SK-N-SH (cell line): Measurements from ENCODE around the gene MAP4K5. TPM values are rescaled to one million over a fixed set of nuclear protein-coding genes. Genes with fewer than 3 reads are reported as not detected.

Experiments used
- CTCF ChIA-PET: fragments of 300-600, 350-600 bp; formaldehyde crosslinking; extraction: SDS; loops from one replicate; lab custom pipeline; 2021; lab: Yijun Ruan, JAX
- POLR2A ChIA-PET: fragments of 350-600 bp; sonication (Branson Sonifier 250); formaldehyde crosslinking; extraction: SDS; loops from one replicate; lab custom pipeline; 2020; ENCODE audit warnings: antibody characterized with exemption, inconsistent platforms; lab: Yijun Ruan, JAX
- DNase-seq: peaks from one replicate; pipeline ENCODE4 v3.0.0; 2012
- H2AFZ ChIP-seq: fragments of 200-600 bp; sonication (generic); 2 replicates; pipeline ENCODE4 v1.8.1; 2016; ENCODE audit warnings: antibody characterized with exemption, mild to moderate bottlenecking, low read depth
- H3F3A ChIP-seq: fragments of 200-600 bp; sonication (generic); replicated peaks from 2 replicates; pipeline ENCODE3; 2016; ENCODE audit warnings: antibody characterized with exemption, mild to moderate bottlenecking; ENCODE audit not compliant: insufficient read depth
- H3K27ac ChIP-seq, 2 experiments: fragments of 200-500 bp in 1 of 2; fragments of 200-600 bp in 1 of 2; sonication (Bioruptor generic) in 1 of 2; sonication (generic), shearing (Covaris generic) in 1 of 2; 2 replicates each; pipeline versions ENCODE4 v1.5.1 to v1.6.1; 2014 to 2016; ENCODE audit warnings: low read depth in 2 of 2, inconsistent platforms in 1 of 2, low read length in 1 of 2, mild to moderate bottlenecking in 1 of 2, mixed read lengths in 1 of 2
- H3K27me3 ChIP-seq: fragments of 200-600 bp; sonication (generic), shearing (Covaris generic); 2 replicates; pipeline ENCODE4 v1.6.1; 2016; ENCODE audit warnings: mixed run types; ENCODE audit not compliant: insufficient read depth
- H3K36me3 ChIP-seq, 2 experiments: fragments of 200-500 bp in 1 of 2; fragments of 200-600 bp in 1 of 2; sonication (Bioruptor generic) in 1 of 2; sonication (generic) in 1 of 2; replicated peaks in 1 of 2; 2 replicates each; pipeline versions ENCODE3 to v1.5.1; 2014 to 2016; ENCODE audit warnings: low read length in 1 of 2, mild to moderate bottlenecking in 1 of 2; ENCODE audit not compliant: insufficient read depth in 2 of 2, control insufficient read depth in 1 of 2
- H3K4me1 ChIP-seq, 2 experiments: fragments of 200-500 bp in 1 of 2; fragments of 200-600 bp in 1 of 2; sonication (Bioruptor generic) in 1 of 2; sonication (generic), shearing (Covaris generic) in 1 of 2; 2 replicates each; pipeline versions ENCODE4 v1.5.1 to v1.6.1; 2014 to 2016; ENCODE audit warnings: low read depth in 1 of 2, low read length in 1 of 2, mixed run types in 1 of 2; ENCODE audit not compliant: insufficient read depth in 2 of 2, control insufficient read depth in 1 of 2
- H3K4me2 ChIP-seq: fragments of 200-600 bp; sonication (generic), shearing (Covaris generic); 2 replicates; pipeline ENCODE4 v1.6.1; 2017; ENCODE audit warnings: mixed run types
- H3K4me3 ChIP-seq, 2 experiments: fragments of 200-500 bp in 1 of 2; fragments of 200-600 bp in 1 of 2; sonication (Bioruptor generic) in 1 of 2; sonication (generic), shearing (Covaris generic) in 1 of 2; 2 replicates each; pipeline versions ENCODE4 v1.5.1 to v1.8.1; 2014 to 2016; ENCODE audit warnings: low read depth in 2 of 2, inconsistent platforms in 1 of 2, low read length in 1 of 2, mild to moderate bottlenecking in 1 of 2, mixed read lengths in 1 of 2, moderate library complexity in 1 of 2
- H3K79me2 ChIP-seq: fragments of 200-600 bp; sonication (generic); 2 replicates; pipeline ENCODE4 v1.8.1; 2017; ENCODE audit warnings: mild to moderate bottlenecking; ENCODE audit not compliant: insufficient read depth
- H3K9ac ChIP-seq: fragments of 200-600 bp; sonication (generic); 2 replicates; pipeline ENCODE4 v1.6.1; 2017; ENCODE audit warnings: mixed run types
- H3K9me2 ChIP-seq: fragments of 200-600 bp; sonication (generic); 2 replicates; pipeline ENCODE4 v1.6.1; 2017; ENCODE audit warnings: mixed run types
- H3K9me3 ChIP-seq: fragments of 200-600 bp; sonication (generic); 2 replicates; pipeline ENCODE4 v1.6.1; 2017; ENCODE audit warnings: mixed run types, mild to moderate bottlenecking, moderate library complexity
- H4K20me1 ChIP-seq: fragments of 200-600 bp; sonication (generic); 2 replicates; pipeline ENCODE4 v1.6.1; 2017; ENCODE audit warnings: mild to moderate bottlenecking, mixed run types; ENCODE audit not compliant: insufficient read depth
- ELF1 ChIP-seq: IDR thresholded peaks from 2 replicates; pipeline ENCODE4 v1.4.0; 2012
- EZH2phosphoT487 ChIP-seq: fragments of 200-600 bp; sonication (generic); IDR thresholded peaks from 2 replicates; pipeline ENCODE4 v1.6.1; 2017; ENCODE audit warnings: low read depth, mixed run types, mild to moderate bottlenecking, antibody characterized with exemption, moderate library complexity, borderline replicate concordance
- FOXM1 ChIP-seq: IDR thresholded peaks from 2 replicates; pipeline ENCODE4 v1.4.0; 2012; ENCODE audit warnings: low read depth, mild to moderate bottlenecking
- JUND ChIP-seq: IDR thresholded peaks from 2 replicates; pipeline ENCODE4 v1.4.0; 2012
- MAX ChIP-seq: IDR thresholded peaks from 2 replicates; pipeline ENCODE4 v1.4.0; 2012; ENCODE audit warnings: low read depth
- MXI1 ChIP-seq: IDR thresholded peaks from 2 replicates; pipeline ENCODE4 v1.6.1; 2012; ENCODE audit warnings: mild to moderate bottlenecking, low read depth, low read length, improper control_type of control experiment
- NFIC ChIP-seq: IDR thresholded peaks from 2 replicates; pipeline ENCODE4 v1.4.0; 2012; ENCODE audit warnings: borderline replicate concordance
- NRF1 ChIP-seq: IDR thresholded peaks from 2 replicates; pipeline ENCODE4 v1.6.1; 2012; ENCODE audit warnings: low read depth, mild to moderate bottlenecking, low read length
- RCOR1 ChIP-seq: fragments of 150-350 bp; IDR thresholded peaks from 2 replicates; pipeline ENCODE4 v1.6.1; 2017; ENCODE audit warnings: antibody characterized with exemption, low read length
- REST ChIP-seq: IDR thresholded peaks from 2 replicates; pipeline ENCODE4 v1.6.1; 2012; ENCODE audit warnings: mild to moderate bottlenecking, low read depth, low read length, moderate library complexity
- SMC3 ChIP-seq: IDR thresholded peaks from 2 replicates; pipeline ENCODE4 v1.6.1; 2012; ENCODE audit warnings: low read depth, low read length, improper control_type of control experiment
- TAF1 ChIP-seq: IDR thresholded peaks from 2 replicates; pipeline ENCODE4 v1.6.1; 2012; ENCODE audit warnings: low read depth, mild to moderate bottlenecking, low read length, moderate library complexity, borderline replicate concordance
- TEAD4 ChIP-seq: IDR thresholded peaks from 2 replicates; pipeline ENCODE4 v1.4.0; 2012; ENCODE audit warnings: mild to moderate bottlenecking, borderline replicate concordance; ENCODE audit not compliant: insufficient read depth
- ZBTB33 ChIP-seq: IDR thresholded peaks from 2 replicates; pipeline ENCODE4 v1.4.0; 2012; ENCODE audit warnings: low read depth, borderline replicate concordance
- WGBS: methylation state at CpG from one replicate; pipeline ENCODE4 v1.1.6; 2017; ENCODE audit warnings: low lambda C conversion rate; 5-methylcytosine and 5-hydroxymethylcytosine counted together
- polyA plus RNA-seq, 3 experiments: library from polyadenylated mRNA; depleted of rRNA; stranded (reverse); fragments of >200 nt; gene quantifications; 2 replicates each; pipeline ENCODE4 v1.2.3, GENCODE V29; 2012

The MAP4K5 gene
- polyA plus RNA-seq, 1 of the 3 experiments (the other 2 are of a cell fraction) = 31.8 TPM

- H3K9me2 ChIP-seq = no peaks in the 10 kb centered on the region
- H3K9ac ChIP-seq = no peak overlapping the region
- H4K20me1 ChIP-seq = no peaks in the 10 kb centered on the region
- peaks cover 2 to 3% of the 10 kb centered on the region in 2 experiments for H3K36me3 ChIP-seq
- WGBS = 60% methylated on average over 1 of the region's 1 CpG
- peaks cover 2 to 12% of the 10 kb centered on the region in 2 experiments; a peak in 2 of 4 replicates for H3K4me1 ChIP-seq
- no peak for DNase-seq
- ChIA-PET POLR2A (no interaction called here), CTCF (interaction anchor here (0.7 to 1.3 kb wide), 4 partner anchors 12 to 701 kb away, joined by 3 to 4 read pairs (median 3); partner anchors contain the start of gene MAP4K5)
- peaks cover 33% of the 10 kb centered on the region for H3K79me2 ChIP-seq
- H3K4me2 ChIP-seq = no peak overlapping the region
- H3K27ac ChIP-seq = no peak overlapping the region
- TF ChIP-seq ZBTB33 (no peak), SMC3 (no peak), EZH2phosphoT487 (no peak), REST (no peak), TEAD4 (no peak), JUND (no peak), MAX (no peak)
- H3K9me3 ChIP-seq = 0 out of 2 replicates have a peak, but pooled peaks cover 9% of the 10 kb centered on the region
- H2AFZ ChIP-seq = no peak overlapping the region
- H3K27me3 ChIP-seq = no peaks in the 10 kb centered on the region
- H3K4me3 ChIP-seq = no peak overlapping the region
- peaks cover 15% of the 10 kb centered on the region for H3F3A ChIP-seq
Observed at GRCh38 chr14:50562841-50563240, 30.5 kb upstream of the MAP4K5 start.

GRCh38 chr14:50560931-50561285, 28.5 kb upstream of the MAP4K5 start:
- Histone ChIP-seq H3K4me1 (peaks cover 2 to 12% of the 10 kb centered on the region in 2 experiments; a peak in 2 of 4 replicates), H3F3A (peaks cover 15% of the 10 kb centered on the region), H3K27me3 (no peaks in the 10 kb centered on the region), H4K20me1 (no peaks in the 10 kb centered on the region), H2AFZ (peak overlapping the region; percentile 73), H3K36me3 (no peaks in the 10 kb centered on the region), H3K4me3 (peak overlapping the region; percentile 81 to 87), H3K9ac (peak overlapping the region; percentile 77), H3K9me3 (no peaks in the 10 kb centered on the region), H3K79me2 (peaks cover 32% of the 10 kb centered on the region), H3K9me2 (no peaks in the 10 kb centered on the region), H3K27ac (peak overlapping the region; percentile 81 to 95), H3K4me2 (peak overlapping the region; percentile 93)
- peak; percentile 74 for DNase-seq
- WGBS = 6% methylated on average over 20 of the region's 21 CpGs
- ChIA-PET POLR2A (interaction anchor here (1.0 to 1.6 kb wide), 4 partner anchors 18 to 299 kb away, joined by 3 to 5 read pairs (median 4); partner anchors contain the start of genes DMAC2L, L2HGDH and MAP4K5), CTCF (interaction anchor here (1.0 to 1.7 kb wide), 5 partner anchors 18 to 243 kb away, joined by 3 to 6 read pairs (median 4); no protein-coding TSS in a partner anchor)
- TF ChIP-seq NFIC = no peak
- peak; percentile 46; the same call in 1 of the 2 replicates for TF ChIP-seq MXI1
- no peak for TF ChIP-seq RCOR1
- no peak for TF ChIP-seq FOXM1
- peak; percentile 24; the same call in 1 of the 2 replicates for TF ChIP-seq REST
- peak; percentile 58 for TF ChIP-seq NRF1
- TF ChIP-seq TAF1 = peak; percentile 31; the same call in 1 of the 2 replicates
- TF ChIP-seq ELF1 = peak; percentile 87
- peak; percentile 7; the same call in 1 of the 2 replicates for TF ChIP-seq SMC3
- peak; percentile 38 for TF ChIP-seq MAX
